Natural killer cell (primary cell): ENCODE measurements around the gene RAD21L1. TPM values are rescaled to one million over a fixed set of nuclear protein-coding genes. Genes with fewer than 3 reads are reported as not detected.

Source experiments
- ATAC-seq, 3 donors: fragments of 150-1000 bp in 2 of 3; fragments of 200-7000 bp in 1 of 3; cut with Tn5 transposase; 1 replicate in 1 of 3; 2 replicates in 2 of 3; pipeline ENCODE4 v1.10.0; 2021; ENCODE audit warnings: mild to moderate bottlenecking in 2 of 3, moderate library complexity in 2 of 3
- DNase-seq, 2 donors: peaks; one replicate each; pipeline versions ENCODE4 v3.0.0 to v3.0.0-alpha.2; 2013 to 2021; ENCODE audit warnings: mixed read lengths in 1 of 2
- H3K27ac ChIP-seq: one replicate; pipeline ENCODE4 v1.5.1; 2013; ENCODE audit warnings: mild to moderate bottlenecking, low read length
- H3K27me3 ChIP-seq: one replicate; pipeline ENCODE4 v1.6.1; 2013; ENCODE audit warnings: low read length; ENCODE audit not compliant: control insufficient read depth, insufficient read depth
- H3K36me3 ChIP-seq: one replicate; pipeline ENCODE4 v1.6.1; 2013; ENCODE audit warnings: low read length; ENCODE audit not compliant: control insufficient read depth, insufficient read depth
- H3K4me1 ChIP-seq: one replicate; pipeline ENCODE4 v1.6.1; 2013; ENCODE audit warnings: low read length; ENCODE audit not compliant: control insufficient read depth, insufficient read depth
- H3K4me3 ChIP-seq: one replicate; pipeline ENCODE4 v1.5.1; 2013; ENCODE audit warnings: low read length
- H3K9me3 ChIP-seq: one replicate; pipeline ENCODE4 v1.6.1; 2013; ENCODE audit warnings: low read length; ENCODE audit not compliant: control insufficient read depth, insufficient read depth
- H3K27ac Mint-ChIP-seq, 2 donors: one replicate each; pipeline ENCODE4 v1.8.0; 2022; ENCODE audit warnings: mild to moderate bottlenecking in 2 of 2, mixed read lengths in 2 of 2, moderate library complexity in 1 of 2
- H3K27me3 Mint-ChIP-seq, 2 donors: one replicate each; pipeline ENCODE4 v1.8.0; 2022; ENCODE audit warnings: low read depth in 2 of 2, mixed read lengths in 2 of 2
- H3K36me3 Mint-ChIP-seq: one replicate; pipeline ENCODE4 v1.8.0; 2022; ENCODE audit warnings: mixed read lengths
- H3K4me1 Mint-ChIP-seq, 2 donors: one replicate each; pipeline ENCODE4 v1.8.0; 2022; ENCODE audit warnings: mixed read lengths in 2 of 2
- H3K4me3 Mint-ChIP-seq: one replicate; pipeline ENCODE4 v1.8.0; 2022; ENCODE audit warnings: mild to moderate bottlenecking, moderate library complexity, mixed read lengths
- H3K9me3 Mint-ChIP-seq, 2 donors: one replicate each; pipeline ENCODE4 v1.8.0; 2022; ENCODE audit warnings: mixed read lengths in 2 of 2
- CTCF ChIP-seq: fragments of 200-600 bp; IDR thresholded peaks from one replicate; pipeline ENCODE4 v1.8.0; 2022; ENCODE audit warnings: antibody characterized with exemption
- WGBS: methylation state at CpG from one replicate; pipeline ENCODE4 v1.1.7; 2013; ENCODE audit warnings: missing lambda C conversion rate; ENCODE audit not compliant: insufficient coverage; 5-methylcytosine and 5-hydroxymethylcytosine counted together
- intact Hi-C: fragments of 100-400 bp; cut with micrococcal nuclease; formaldehyde crosslinking; loops from one replicate; pipeline ENCODE4 v1.14.2; 2022
- total RNA-seq, 4 donors: library from RNA; stranded (reverse); fragments of 120-200 nt in 1 of 4; gene quantifications; one replicate each; pipeline versions ENCODE4 v1.2.3 to v1.2.4, GENCODE V29; 2013 to 2022

The RAD21L1 gene
- total RNA-seq, 3 donors from 2014 or later (not counting 1 experiment from before 2014, with no cell fraction given), result not detected

DNA sequence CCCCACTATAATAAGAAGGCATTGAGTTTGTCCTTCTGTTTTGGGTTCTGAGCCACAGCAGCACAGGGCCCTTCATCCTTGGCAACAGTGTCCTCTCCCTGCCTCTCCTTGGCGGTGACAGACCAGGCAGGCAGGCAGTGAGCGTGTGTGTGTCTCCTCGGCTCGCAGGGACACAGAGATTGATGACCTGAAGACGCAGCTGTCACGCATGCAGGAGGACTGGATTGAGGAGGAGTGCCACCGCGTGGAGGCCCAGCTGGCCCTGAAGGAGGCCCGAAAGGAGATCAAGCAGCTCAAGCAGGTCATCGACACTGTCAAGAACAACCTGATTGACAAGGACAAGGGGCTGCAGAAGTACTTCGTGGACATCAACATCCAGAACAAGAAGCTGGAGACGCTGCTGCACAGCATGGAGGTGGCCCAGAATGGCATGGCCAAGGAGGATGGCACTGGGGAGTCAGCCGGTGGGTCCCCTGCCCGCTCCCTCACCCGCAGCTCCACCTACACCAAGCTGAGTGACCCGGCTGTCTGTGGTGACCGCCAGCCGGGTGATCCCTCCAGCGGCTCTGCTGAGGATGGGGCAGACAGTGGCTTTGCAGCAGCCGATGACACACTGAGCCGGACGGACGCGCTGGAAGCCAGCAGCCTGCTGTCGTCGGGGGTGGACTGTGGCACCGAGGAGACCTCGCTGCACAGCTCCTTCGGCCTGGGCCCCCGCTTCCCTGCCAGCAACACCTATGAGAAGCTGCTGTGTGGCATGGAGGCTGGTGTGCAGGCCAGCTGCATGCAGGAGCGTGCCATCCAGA lies 79.1 kb downstream of the RAD21L1 start:
- Mint-ChIP-seq H3K27me3 (peaks cover 0 to 2% of the 10 kb centered on the region in 2 donors), H3K4me3 (no peak overlapping the region), H3K27ac (no peak overlapping the region), H3K9me3 (no peaks in the 10 kb centered on the region), H3K4me1 (peaks cover 7% of the 10 kb centered on the region in 2 donors), H3K36me3 (no peaks in the 10 kb centered on the region)
- Histone ChIP-seq H3K36me3 (no peaks in the 10 kb centered on the region), H3K27ac (no peak overlapping the region), H3K4me1 (peaks cover 12% of the 10 kb centered on the region), H3K4me3 (no peak overlapping the region), H3K9me3 (no peaks in the 10 kb centered on the region), H3K27me3 (no peaks in the 10 kb centered on the region)
- no peak for TF ChIP-seq CTCF
- ATAC-seq, result no peak
- 93% methylated on average over 31 of the region's 31 CpGs for WGBS
- intact Hi-C loops, result no loop called here
- no peak for DNase-seq

Other genes starting within 250 kb of the RAD21L1 start
- gene RSPO4, start 223.7 kb upstream of the RAD21L1 start, total RNA-seq, result under 1 TPM; 0.09 to 0.70 (median 0.53) TPM
- gene PSMF1, start 107.4 kb upstream of the RAD21L1 start, total RNA-seq, result 100 to 1,000 TPM in 2 of 3 donors, 10 to 100 TPM in 1; 97.1 to 107 (median 101) TPM
- under 1 TPM in 1 of 3 donors, not detected in 2; 0.35 TPM for gene TMEM74B, start 41.1 kb upstream of the RAD21L1 start, total RNA-seq
- under 1 TPM; 0.16 to 0.75 (median 0.60) TPM for gene C20orf202, start 22.6 kb upstream of the RAD21L1 start, total RNA-seq
- 1 to 10 TPM; 3.1 to 5.9 (median 5.8) TPM for gene SNPH, start 40.2 kb downstream of the RAD21L1 start, total RNA-seq
- 1 to 10 TPM; 2.0 to 2.7 (median 2.6) TPM for gene SDCBP2, start 103.1 kb downstream of the RAD21L1 start, total RNA-seq
- 10 to 100 TPM; 74.6 to 76.4 (median 75.4) TPM for gene FKBP1A, start 167.0 kb downstream of the RAD21L1 start, total RNA-seq
- 10 to 100 TPM; 53.9 to 69.0 (median 66.2) TPM for gene NSFL1C, start 240.8 kb downstream of the RAD21L1 start, total RNA-seq